ENCODE data around the gene FCSK.

FCSK gene

DNA sequence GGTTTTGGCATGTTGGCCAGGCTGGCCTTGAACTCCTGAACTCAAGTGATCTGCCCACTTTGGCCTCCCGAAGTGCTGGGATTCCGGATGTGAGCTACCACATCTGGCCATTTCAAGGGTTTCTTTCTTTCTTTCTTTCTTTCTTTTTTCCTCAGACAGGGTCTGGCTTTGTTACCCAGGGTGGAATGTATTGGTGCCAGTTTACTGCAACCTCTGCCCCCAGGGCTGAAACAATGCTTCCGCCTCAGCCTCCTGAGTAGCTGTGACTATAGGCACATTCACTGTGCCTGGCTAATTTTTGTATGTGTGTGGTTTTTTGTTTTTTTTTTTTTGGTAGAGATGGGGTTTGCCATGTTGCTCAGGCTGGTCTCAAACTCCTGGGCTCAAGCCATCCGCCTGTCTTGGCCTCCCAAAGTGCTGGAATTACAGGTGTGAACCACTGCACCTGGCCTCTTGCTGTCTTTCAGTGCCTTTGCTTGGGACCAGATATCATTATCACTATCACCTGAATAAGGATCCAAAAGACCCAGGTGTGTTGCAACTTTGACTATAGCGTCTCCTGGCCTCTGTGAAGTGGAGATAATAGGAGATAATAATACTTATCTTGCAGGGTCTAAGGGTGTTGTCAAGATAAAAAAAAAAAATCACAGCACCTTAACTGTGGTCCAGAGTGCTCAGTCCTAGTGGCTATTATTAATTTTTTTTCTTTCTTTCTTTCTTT lies 3.2 kb downstream of the FCSK start:
- DNase-seq, result no peak

DNA sequence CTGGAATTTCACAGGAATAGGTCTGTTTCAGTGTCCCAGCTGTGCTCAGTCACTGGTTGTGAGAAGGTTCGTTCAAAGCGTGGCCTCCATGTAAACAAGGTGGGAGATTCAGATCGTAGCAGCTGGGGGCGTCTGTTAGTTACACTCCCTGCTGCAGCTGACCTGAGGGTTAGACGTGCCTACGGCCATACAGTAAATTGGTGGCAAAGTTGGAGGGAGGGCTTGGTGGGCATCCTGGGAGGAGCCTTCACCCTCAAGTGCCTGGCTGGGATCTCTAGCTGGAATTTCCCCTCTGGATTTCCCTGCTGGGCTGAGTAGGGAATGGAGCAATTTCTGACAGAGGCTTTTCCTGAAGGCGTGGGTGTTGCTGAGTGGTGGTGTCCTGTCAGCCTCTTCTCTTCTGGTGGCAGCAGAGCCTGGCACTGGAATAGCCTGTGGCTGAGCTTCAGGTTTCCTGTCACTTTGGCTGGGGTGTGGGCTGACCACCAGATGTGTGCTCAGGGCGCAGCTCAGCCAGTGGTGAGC lies 6.4 kb downstream of the FCSK start:
- no peak for DNase-seq

DNA sequence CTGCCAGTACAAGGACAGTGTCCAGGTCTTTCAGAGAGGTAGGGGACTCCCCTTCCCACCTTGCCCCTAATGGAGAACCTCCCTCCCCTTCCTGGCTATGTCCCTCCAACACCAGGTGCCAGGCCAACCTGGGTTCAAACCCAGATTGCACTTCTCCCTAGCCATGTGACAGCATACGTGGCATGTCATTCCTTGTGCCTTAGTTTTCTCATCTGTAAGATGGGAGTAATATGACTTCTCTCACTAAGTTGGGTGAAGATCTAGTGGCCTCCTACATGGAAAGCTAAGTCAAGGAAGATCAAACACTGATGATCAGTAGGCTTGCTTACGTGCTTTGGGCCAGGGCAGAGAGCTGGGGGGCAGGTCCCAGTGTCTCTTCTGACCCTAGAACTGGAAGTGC lies 8.8 kb downstream of the FCSK start:
- DNase-seq, result no peak

DNA sequence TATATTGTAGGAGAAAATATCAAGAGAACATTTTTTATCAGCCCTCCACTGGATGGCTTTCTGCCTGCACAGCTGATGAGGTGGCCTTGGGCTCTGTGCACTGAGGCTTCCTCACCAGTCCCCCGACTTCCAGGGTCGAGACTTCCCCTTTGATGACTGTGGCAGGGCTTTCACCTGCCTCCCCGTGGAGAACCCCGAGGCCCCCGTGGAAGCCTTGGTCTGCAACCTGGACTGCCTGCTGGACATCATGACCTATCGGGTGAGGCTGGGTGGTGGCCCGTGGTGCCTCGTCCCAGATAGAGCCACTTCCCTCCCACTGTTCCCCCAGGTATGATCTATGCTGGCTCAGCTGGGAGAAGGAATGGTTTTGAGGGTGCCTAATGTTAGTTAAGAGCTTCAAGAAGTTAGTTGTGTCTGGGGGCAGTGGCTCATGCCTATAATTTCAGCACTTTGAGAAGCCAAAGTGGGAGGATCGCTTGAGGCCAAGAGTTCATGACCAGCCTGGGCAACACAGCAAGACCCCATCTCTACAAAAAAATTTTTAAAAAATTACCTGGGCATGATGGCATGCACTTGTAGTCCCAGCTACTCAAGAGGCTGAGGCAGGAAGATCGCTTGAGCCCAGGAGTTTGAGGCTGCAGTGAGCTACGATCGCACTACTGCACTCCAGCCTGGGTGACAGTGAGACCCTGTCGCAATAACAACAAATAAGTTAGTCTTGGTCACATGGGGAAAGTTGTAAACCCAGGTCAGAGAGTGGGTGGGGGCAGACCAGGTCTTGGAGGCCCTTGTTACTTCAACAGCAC lies 11.8 kb downstream of the FCSK start:
- no peak for DNase-seq

DNA sequence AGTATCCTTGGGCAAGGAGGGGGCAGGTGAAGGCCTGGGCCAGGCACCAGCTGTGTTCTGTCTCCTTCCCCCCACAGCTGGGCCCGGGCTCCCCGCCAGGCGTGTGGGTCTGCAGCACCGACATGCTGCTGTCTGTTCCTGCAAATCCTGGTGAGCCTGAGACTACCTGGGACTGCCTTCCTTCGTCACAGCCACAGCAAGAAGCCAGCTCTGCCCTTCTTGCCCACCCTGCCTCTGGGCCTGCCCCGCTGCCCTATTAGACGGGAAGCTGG lies 12.3 kb downstream of the FCSK start:
- no peak for DNase-seq

DNA sequence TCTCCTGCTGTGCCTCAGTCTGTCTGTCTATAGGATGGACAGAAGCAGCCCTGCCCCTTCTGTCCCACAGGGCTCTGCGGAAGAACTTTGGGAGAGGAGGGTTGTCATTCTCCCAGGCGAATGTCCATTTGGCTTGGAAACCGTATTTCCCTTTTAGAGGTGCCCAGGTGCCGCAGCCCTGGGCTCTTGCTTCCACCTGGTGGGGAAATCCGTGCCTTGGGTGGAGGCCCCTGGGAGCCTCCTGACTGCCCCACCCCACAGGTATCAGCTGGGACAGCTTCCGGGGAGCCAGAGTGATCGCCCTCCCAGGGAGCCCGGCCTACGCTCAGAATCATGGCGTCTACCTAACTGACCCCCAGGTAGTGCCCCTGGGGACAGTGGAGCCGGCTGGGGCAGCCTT lies 12.7 kb downstream of the FCSK start:
- DNase-seq, result no peak

DNA sequence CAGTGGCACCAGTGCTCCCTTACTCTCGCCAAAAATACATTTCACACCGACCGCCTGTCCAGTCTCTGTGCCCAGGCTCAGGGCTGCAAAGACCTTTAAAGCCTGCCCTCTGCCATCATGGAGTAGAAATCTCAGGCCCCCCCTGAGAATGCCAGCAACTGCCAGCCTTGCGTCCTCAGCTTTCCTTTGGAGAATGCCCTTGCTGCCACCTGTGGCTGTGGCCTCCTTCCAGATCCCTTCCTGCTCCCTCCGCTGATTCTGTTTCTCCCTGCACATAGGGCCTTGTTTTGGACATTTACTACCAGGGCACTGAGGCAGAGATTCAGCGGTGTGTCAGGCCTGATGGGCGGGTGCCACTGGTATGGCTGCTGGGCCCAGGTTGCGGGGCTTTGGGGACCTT lies 13.2 kb downstream of the FCSK start:
- no peak for DNase-seq

DNA sequence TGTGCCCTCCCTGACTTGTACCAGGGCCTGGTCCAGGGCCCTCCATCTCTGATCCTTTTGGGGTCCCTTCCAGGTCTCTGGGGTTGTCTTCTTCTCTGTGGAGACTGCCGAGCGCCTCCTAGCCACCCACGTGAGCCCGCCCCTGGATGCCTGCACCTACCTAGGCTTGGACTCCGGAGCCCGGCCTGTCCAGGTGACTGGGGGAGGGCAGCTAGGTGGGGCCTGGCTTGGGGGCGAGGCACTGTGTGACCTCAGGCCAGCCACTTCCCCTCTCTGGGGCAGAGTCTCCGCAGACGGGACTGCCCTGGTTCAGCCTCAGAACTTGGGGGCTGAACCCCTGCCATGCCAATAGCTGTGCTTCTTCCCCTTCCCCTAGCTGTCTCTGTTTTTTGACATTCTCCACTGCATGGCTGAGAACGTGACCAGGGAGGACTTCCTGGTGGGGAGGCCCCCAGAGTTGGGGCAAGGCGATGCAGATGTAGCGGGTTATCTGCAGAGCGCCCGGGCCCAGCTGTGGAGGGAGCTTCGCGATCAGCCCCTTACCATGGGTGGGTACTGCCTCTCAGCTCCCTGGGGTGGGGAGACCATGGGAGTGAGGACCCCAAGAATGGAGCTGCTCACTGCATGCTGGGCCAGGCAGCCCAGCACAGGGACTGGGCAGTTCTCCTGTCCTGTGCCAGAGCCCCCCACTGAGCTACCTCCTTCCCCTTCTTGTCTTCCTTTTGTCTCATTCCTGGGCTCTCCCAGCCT lies 14.6 kb downstream of the FCSK start:
- no peak for DNase-seq

DNA sequence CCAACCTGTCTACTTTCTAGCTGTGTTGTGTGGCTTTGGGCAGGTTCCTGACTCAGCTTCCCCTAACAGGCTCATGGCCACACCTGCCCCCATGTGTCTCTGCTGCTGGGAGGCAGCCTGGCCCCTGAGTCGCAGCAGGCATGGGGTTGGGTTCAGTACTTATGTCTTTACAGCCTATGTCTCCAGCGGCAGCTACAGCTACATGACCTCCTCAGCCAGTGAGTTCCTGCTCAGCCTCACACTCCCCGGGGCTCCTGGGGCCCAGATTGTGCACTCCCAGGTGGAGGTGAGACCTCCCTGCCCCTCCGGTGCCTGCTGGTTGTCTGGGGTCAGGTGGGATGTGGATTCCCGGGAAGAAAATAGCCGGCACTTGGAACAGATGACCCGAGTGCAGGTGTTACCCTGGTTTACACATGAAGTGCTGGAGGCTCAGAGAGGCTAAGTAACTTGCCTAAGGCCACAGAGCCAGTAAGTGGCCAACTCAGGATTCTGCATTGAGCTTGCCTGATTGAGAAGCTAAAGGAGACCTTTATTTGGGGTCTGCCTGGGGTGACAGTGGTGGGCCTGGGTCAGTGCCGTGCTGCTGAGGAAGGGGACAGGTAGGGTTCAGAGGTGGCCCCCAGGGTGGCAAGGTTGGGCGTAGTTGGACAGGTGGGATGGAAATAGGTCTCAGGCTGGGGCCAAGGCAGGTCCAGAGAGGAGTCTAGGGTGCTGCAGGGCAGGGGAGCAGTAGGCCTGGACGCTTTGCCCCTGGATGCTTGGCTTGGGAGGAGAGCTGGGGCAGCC lies 15.9 kb downstream of the FCSK start:
- DNase-seq, result no peak

DNA sequence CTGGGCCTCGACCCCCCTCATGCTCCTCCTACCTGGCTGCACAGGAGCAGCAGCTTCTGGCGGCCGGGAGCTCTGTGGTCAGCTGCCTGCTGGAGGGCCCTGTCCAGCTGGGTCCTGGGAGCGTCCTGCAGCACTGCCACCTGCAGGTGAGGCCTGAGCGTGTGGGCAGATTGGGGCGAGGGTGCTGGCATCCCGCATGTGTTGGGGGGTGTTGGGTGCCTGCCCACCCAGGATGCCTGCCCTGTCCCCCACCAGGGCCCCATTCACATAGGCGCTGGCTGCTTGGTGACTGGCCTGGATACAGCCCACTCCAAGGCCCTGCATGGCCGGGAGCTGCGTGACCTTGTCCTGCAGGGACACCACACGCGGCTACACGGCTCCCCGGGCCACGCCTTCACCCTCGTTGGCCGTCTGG lies 16.5 kb downstream of the FCSK start:
- DNase-seq, result no peak

DNA sequence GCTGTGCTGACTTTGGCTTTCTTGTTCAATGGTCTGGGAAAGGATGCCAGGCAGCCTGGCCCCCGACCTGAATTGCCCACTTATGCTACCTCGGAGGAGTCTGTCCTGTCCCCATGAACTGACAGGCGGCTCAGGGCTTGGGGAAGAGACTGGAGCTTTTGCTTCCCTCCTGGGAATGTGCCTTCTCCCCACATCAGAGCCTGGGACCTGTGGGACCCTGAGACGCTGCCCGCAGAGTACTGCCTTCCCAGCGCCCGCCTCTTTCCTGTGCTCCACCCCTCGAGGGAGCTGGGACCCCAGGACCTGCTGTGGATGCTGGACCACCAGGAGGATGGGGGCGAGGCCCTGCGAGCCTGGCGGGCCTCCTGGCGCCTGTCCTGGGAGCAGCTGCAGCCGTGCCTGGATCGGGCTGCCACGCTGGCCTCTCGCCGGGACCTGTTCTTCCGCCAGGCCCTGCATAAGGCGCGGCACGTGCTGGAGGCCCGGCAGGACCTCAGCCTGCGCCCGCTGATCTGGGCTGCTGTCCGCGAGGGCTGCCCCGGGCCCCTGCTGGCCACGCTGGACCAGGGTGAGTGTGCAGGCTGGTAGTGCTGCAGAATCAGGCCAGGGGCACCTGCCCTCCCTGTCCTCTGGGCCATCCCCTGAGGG lies 18.5 kb downstream of the FCSK start:
- DNase-seq, result no peak

DNA sequence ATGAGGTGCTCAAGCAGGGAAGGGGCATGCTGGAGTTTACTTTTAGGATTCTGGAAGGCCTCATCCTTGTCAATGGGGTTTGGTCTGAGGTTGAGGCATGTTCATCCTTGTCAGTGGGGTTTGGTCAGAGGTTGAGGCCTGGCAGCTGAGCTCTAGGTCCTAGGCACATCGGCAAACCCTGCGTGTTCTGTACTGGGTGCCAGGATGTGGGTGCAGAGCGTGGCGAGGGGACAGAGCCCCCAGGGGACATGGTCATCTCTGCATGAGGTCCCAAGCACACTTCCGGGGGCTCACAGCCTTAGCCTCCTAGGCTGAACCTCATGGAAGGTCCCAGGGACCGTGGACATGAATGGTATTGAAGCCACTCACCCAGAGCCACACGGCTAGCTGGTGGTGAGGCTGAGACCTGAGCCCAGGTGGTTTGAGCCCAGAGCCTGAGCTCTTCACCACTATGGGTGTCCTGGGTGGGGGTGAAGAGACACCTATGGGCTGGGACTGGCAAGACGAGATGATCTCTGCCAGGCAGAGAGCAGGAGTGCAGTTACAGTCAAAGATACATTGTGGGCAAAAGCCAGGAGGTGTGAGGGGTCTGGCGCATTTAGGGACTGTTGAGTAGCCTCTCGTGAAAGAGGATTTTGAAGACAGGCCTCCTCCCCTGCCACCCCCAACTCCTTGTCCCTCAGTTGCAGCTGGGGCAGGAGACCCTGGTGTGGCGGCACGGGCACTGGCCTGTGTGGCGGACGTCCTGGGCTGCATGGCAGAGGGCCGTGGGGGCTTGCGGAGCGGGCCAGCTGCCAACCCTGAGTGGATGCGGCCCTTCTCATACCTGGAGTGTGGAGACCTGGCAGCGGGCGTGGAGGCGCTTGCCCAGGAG lies 19.3 kb downstream of the FCSK start:
- peak; percentile 29 for DNase-seq

DNA sequence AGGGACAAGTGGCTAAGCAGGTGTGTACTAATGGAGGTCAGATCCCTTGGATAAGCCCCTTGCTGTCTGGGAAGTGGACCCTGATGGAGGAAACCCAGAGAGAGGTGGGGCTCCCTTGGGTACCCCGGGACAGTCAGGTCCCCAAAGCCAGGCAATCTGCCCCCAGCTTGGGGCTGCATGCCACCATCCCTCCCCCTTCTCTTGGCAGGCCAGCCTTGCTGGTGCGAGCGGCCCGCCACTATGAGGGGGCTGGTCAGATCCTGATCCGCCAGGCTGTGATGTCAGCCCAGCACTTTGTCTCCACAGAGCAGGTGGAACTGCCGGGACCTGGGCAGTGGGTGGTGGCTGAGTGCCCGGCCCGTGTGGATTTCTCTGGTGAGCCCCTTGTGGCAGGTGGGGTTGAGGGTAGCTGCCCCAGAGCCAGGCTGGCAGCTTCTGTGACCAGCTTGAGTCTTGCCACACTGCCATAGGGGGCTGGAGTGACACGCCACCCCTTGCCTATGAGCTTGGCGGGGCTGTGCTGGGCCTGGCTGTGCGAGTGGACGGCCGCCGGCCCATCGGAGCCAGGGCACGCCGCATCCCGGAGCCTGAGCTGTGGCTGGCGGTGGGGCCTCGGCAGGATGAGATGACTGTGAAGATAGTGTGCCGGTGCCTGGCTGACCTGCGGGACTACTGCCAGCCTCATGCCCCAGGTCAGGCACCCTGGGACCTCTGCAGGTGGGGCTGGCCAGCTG lies 20.1 kb downstream of the FCSK start:
- DNase-seq, result no peak

DNA sequence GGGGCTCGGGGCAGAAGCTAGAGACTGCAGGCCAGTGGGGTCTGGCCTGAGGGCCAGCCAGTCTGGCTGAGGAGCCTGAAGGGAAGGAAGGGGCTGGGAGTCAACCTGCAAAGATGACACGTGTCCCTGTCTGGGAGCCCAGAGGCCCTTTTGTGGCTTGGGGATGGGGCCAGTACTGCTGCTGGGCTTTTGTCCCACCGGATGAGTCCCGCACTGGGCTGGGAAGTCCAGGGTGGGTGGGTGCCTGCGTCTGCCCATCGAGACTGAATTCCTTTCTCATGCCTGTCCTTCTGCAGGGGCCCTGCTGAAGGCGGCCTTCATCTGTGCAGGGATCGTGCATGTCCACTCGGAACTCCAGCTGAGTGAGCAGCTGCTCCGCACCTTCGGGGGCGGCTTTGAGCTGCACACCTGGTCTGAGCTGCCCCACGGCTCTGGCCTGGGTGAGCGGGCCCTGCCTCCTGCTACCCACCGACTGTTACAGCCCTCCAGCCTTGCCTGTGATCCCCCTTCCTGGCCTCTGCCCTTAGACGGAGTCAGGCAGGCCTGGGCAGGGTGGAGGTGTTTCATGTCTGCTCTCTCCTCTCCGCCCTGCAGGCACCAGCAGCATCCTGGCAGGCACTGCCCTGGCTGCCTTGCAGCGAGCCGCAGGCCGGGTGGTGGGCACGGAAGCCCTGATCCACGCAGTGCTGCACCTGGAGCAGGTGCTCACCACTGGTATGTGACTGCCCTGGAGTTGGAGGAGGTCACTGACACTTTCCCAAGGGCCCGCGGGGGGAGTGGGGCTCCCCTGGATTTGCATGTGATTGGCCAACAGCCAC lies 20.9 kb downstream of the FCSK start:
- DNase-seq, result peak; percentile 1

DNA sequence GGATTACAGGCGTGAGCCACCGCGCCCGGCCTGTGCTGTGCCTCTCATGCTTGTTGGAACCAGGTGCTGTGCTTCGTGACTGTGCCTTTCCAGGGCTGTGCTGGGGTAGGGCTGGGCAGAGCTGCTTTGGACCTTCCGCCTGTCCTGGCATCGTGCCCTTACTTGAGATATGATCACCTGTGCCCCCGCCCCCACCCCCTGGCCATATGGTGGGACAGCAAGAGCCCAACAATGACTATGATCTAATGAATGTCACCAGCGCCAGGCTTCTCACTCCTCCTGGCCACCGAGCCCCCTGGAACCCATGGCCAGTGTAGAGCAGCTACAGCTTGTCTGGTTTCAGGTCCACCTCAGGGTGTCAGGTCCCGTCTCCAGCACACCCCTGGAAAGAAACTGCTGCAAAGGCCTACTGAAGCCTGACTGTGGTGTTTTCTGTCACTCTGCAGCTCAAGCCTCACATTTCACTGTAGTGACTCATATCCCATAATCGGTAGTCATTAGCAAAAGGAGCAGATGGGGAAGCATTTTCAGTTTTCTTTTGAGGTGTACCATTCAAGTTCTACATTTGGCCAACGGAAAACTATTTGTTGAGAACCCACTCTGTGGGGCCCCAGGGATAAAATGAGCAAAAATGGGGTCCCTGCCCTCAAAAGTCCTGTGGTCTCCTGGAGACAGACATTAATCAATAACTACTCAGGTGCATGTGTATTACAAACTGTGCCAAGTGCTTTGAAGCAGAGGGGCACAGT lies 22.1 kb downstream of the FCSK start:
- DNase-seq, result no peak

DNA sequence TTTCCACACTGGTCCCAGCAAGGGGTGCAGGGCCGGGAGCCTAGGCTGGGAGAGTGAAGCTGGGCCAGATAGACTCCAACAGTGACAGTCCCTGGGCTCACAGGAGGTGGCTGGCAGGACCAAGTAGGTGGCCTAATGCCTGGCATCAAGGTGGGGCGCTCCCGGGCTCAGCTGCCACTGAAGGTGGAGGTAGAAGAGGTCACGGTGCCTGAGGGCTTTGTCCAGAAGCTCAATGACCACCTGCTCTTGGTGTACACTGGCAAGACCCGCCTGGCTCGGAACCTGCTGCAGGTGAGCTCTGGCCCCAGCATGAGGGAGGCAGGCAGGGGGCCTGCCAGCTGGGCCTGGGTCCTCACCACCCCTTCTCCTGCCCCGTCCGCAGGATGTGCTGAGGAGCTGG lies 23.8 kb downstream of the FCSK start:
- no peak for DNase-seq

DNA sequence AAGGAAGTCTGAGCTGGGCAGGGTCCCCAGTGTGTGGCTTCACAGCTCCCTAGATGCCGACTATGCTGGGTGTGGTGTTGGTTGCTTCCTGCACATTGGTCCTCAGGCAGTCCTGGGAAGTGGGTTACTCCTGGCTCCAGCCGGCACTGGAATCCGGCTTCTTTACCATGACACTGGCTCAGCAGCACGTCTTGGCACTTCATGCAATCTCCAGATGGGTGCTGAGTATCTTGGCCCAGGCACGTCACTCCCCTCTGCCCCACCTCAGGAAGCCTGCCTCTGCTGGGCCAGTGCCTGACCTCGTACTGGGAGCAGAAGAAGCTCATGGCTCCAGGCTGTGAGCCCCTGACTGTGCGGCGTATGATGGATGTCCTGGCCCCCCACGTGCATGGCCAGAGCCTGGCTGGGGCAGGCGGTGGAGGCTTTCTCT lies 24.5 kb downstream of the FCSK start:
- no peak for DNase-seq

DNA sequence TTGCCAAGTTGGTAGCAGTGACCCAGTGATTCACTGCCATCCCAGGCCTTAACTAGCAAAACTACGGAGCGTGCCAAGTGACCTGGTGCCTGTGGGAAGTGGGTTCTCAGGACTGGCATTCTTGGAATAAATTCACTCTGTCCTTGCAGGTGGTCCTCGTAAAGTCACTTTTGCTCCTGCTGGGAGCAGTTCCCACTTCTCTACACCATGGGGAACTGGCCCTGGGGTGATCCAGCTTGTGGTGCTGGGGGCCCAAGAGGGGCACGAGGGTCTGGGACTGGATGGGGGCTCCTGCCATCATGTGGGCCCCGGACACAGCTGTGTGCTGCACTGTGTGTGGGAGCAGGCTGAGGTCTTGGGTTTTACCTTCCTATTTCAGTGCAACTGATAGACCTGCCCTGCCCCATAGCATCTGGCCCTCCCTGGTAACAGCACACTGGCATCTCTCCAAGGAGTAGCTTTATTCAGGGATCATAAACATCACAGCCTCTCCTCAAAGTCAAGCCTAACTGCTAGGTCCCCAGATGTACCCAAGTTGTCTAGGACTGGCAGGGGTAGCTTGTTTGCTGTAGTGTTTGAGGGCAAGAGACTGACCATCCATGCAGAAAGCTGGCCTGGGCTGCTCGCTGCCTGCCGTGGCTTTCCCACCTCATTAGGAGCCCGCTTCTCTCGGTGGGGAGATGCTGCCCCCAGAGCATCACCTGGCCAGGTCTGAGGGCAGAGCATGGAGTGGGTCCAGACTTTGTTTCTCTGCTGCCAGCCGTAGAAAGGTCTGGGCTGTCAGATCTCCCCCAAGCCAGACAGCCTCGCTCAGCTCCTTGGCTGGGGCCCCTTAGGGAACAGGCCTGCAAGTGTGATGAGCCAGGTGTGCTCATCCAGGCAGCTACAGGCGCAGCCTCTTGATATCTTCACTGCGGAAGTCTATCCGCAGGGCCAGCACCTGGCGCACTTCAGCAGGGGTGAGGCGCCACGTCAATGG lies 26.0 kb downstream of the FCSK start:
- peak; percentile 62 for DNase-seq

Measured in DMS79 treated with DMSO at 0.1 percent for 48 hours (cell line).